Neural progenitor cell (in vitro differentiated cells): ENCODE data around the gene ARHGAP23. TPM values are rescaled to one million over a fixed set of nuclear protein-coding genes. Genes with fewer than 3 reads are reported as not detected.
A peak's percentile ranks its signal among the peaks of the same experiment; 100 is the strongest.

Experiments used
- DNase-seq: peaks from one replicate; pipeline ENCODE4 v3.0.0-alpha.2; 2016; ENCODE audit warnings: low spot score
- H2AFZ ChIP-seq: fragments of 200-600 bp; sonication (generic); replicated peaks from 2 replicates; pipeline ENCODE4 v1.6.1; 2016; ENCODE audit warnings: antibody characterized with exemption
- H3F3A ChIP-seq: fragments of 200-600 bp; sonication (generic); 2 replicates; pipeline ENCODE4 v1.6.1; 2016; ENCODE audit warnings: antibody characterized with exemption, low read depth
- H3K27ac ChIP-seq: fragments of 200-600 bp; sonication (generic); 2 replicates; pipeline ENCODE4 v1.5.1; 2016; ENCODE audit warnings: mild to moderate bottlenecking
- H3K27me3 ChIP-seq: fragments of 200-600 bp; sonication (generic); 2 replicates; pipeline ENCODE4 v1.6.1; 2016; ENCODE audit warnings: mild to moderate bottlenecking, moderate library complexity
- H3K36me3 ChIP-seq: fragments of 200-600 bp; sonication (generic); 2 replicates; pipeline ENCODE4 v1.5.1; 2016
- H3K4me1 ChIP-seq: fragments of 200-600 bp; sonication (generic); 2 replicates; pipeline ENCODE4 v1.6.1; 2016; ENCODE audit warnings: mixed run types
- H3K4me2 ChIP-seq: fragments of 200-600 bp; sonication (generic); 2 replicates; pipeline ENCODE4 v1.6.1; 2016
- H3K4me3 ChIP-seq: fragments of 200-600 bp; sonication (generic); 2 replicates; pipeline ENCODE4 v1.5.1; 2016
- H3K79me2 ChIP-seq: fragments of 200-600 bp; sonication (generic); 2 replicates; pipeline ENCODE4 v1.6.1; 2016; ENCODE audit warnings: low read depth
- H3K9ac ChIP-seq: fragments of 200-600 bp; sonication (generic); 2 replicates; pipeline ENCODE4 v1.6.1; 2016
- H3K9me3 ChIP-seq: fragments of 200-600 bp; sonication (generic); 2 replicates; pipeline ENCODE4 v1.5.1; 2016; ENCODE audit warnings: low read depth
- H4K20me1 ChIP-seq: fragments of 200-600 bp; sonication (generic); 2 replicates; pipeline ENCODE4 v1.6.1; 2016; ENCODE audit warnings: low read depth
- H3K27ac Mint-ChIP-seq: 3 replicates; pipeline ENCODE4 v1.8.0; 2021; ENCODE audit warnings: mixed read lengths
- H3K27me3 Mint-ChIP-seq: 2 replicates; pipeline ENCODE4 v1.8.0; 2022; ENCODE audit warnings: low read depth, mild to moderate bottlenecking, inconsistent platforms, moderate library complexity, mixed read lengths; ENCODE audit not compliant: insufficient read depth
- H3K36me3 Mint-ChIP-seq: 3 replicates; pipeline ENCODE4 v1.8.0; 2021; ENCODE audit warnings: mixed read lengths
- H3K4me1 Mint-ChIP-seq: 3 replicates; pipeline ENCODE4 v1.8.0; 2021; ENCODE audit warnings: mixed read lengths
- H3K4me3 Mint-ChIP-seq: 3 replicates; pipeline ENCODE4 v1.8.0; 2021; ENCODE audit warnings: mild to moderate bottlenecking, moderate library complexity, mixed read lengths
- H3K9me3 Mint-ChIP-seq: 3 replicates; pipeline ENCODE4 v1.8.0; 2020; ENCODE audit warnings: mixed read lengths
- EZH2 ChIP-seq: fragments of 200-600 bp; sonication (generic); IDR thresholded peaks from 2 replicates; pipeline ENCODE4 v1.6.1; 2017; ENCODE audit warnings: antibody characterized with exemption, mild to moderate bottlenecking, moderate library complexity
- EZH2phosphoT487 ChIP-seq: fragments of 200-600 bp; sonication (generic); IDR thresholded peaks from 2 replicates; pipeline ENCODE4 v1.6.1; 2017; ENCODE audit warnings: antibody characterized with exemption
- total RNA-seq: library from RNA; depleted of rRNA; stranded (reverse); fragments of >200 nt; gene quantifications from 2 replicates; pipeline ENCODE4 v1.2.3, GENCODE V29; 2015; ENCODE audit warnings: low replicate concordance
- TF ChIP-seq, protein P1 (sequence below): fragments of 200-600 bp; sonication (generic); IDR thresholded peaks from 2 replicates; pipeline ENCODE4 v1.5.1; 2017; ENCODE audit warnings: antibody characterized with exemption, mild to moderate bottlenecking

Gene ARHGAP23, protein sequence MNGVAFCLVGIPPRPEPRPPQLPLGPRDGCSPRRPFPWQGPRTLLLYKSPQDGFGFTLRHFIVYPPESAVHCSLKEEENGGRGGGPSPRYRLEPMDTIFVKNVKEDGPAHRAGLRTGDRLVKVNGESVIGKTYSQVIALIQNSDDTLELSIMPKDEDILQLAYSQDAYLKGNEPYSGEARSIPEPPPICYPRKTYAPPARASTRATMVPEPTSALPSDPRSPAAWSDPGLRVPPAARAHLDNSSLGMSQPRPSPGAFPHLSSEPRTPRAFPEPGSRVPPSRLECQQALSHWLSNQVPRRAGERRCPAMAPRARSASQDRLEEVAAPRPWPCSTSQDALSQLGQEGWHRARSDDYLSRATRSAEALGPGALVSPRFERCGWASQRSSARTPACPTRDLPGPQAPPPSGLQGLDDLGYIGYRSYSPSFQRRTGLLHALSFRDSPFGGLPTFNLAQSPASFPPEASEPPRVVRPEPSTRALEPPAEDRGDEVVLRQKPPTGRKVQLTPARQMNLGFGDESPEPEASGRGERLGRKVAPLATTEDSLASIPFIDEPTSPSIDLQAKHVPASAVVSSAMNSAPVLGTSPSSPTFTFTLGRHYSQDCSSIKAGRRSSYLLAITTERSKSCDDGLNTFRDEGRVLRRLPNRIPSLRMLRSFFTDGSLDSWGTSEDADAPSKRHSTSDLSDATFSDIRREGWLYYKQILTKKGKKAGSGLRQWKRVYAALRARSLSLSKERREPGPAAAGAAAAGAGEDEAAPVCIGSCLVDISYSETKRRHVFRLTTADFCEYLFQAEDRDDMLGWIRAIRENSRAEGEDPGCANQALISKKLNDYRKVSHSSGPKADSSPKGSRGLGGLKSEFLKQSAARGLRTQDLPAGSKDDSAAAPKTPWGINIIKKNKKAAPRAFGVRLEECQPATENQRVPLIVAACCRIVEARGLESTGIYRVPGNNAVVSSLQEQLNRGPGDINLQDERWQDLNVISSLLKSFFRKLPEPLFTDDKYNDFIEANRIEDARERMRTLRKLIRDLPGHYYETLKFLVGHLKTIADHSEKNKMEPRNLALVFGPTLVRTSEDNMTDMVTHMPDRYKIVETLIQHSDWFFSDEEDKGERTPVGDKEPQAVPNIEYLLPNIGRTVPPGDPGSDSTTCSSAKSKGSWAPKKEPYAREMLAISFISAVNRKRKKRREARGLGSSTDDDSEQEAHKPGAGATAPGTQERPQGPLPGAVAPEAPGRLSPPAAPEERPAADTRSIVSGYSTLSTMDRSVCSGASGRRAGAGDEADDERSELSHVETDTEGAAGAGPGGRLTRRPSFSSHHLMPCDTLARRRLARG (N-terminal part only)
- 6.1 and 14.2 TPM in 2 replicates for total RNA-seq

DNA sequence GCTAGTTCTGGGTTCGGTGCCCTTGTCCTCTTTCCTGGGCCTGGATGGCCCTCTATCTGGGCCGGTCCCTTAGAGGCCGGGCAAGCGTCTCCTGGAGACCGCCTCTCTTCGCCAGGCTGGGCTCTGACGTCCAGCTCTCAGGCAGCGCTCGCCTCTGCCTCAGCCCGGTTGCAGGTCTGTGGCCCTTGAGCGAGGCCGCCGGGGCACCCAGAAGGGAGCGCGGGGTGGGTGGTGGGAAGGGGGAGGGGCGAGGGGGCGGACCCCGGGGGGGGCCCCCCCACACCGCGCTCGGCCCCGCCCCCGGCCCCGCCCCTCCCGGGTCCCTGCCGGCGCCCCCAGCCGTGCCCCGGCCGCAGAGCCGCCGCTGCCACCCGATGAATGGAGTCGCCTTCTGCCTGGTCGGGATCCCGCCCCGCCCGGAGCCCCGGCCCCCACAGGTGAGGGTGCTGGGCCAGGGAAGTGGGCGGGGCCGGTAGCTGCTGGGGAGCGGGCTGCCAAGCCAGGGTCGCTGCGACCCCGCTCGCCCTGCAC is at the start of gene ARHGAP23:
Gene ARHGAP23, plus strand, starts transcription at position 353 of the 531 bp plus-strand sequence. Its CDS starts 22 bp downstream, at position 375.
- H3K4me3 Mint-ChIP-seq: peak within 1 kb of the TSS; percentile 77
- Histone ChIP-seq H4K20me1 (peaks cover 3% of the 10 kb centered on the region), H3F3A (peaks cover 32% of the 10 kb centered on the region), H3K4me1 (peaks cover 20% of the 10 kb centered on the region), H3K27ac (no peak within 1 kb of the TSS), H3K36me3 (no peaks in the 10 kb centered on the region), H3K9me3 (no peaks in the 10 kb centered on the region), H3K4me3 (peak within 1 kb of the TSS; percentile 66), H3K9ac (no peak within 1 kb of the TSS), H3K4me2 (peak within 1 kb of the TSS; percentile 97), H3K79me2 (peaks cover 6% of the 10 kb centered on the region), H2AFZ (peak within 1 kb of the TSS; percentile 81), H3K27me3 (peaks cover 14% of the 10 kb centered on the region)
- peak; percentile 74 for DNase-seq
- H3K36me3 Mint-ChIP-seq: no peaks in the 10 kb centered on the region
- H3K9me3 Mint-ChIP-seq: no peaks in the 10 kb centered on the region
- peaks cover 28% of the 10 kb centered on the region for H3K27me3 Mint-ChIP-seq
- H3K27ac Mint-ChIP-seq: no peak within 1 kb of the TSS
- TF ChIP-seq EZH2phosphoT487 (no peak), EZH2 (no peak)
- TF ChIP-seq, protein P1, sequence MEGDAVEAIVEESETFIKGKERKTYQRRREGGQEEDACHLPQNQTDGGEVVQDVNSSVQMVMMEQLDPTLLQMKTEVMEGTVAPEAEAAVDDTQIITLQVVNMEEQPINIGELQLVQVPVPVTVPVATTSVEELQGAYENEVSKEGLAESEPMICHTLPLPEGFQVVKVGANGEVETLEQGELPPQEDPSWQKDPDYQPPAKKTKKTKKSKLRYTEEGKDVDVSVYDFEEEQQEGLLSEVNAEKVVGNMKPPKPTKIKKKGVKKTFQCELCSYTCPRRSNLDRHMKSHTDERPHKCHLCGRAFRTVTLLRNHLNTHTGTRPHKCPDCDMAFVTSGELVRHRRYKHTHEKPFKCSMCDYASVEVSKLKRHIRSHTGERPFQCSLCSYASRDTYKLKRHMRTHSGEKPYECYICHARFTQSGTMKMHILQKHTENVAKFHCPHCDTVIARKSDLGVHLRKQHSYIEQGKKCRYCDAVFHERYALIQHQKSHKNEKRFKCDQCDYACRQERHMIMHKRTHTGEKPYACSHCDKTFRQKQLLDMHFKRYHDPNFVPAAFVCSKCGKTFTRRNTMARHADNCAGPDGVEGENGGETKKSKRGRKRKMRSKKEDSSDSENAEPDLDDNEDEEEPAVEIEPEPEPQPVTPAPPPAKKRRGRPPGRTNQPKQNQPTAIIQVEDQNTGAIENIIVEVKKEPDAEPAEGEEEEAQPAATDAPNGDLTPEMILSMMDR: no peak
- peaks cover 29% of the 10 kb centered on the region for H3K4me1 Mint-ChIP-seq

DNA sequence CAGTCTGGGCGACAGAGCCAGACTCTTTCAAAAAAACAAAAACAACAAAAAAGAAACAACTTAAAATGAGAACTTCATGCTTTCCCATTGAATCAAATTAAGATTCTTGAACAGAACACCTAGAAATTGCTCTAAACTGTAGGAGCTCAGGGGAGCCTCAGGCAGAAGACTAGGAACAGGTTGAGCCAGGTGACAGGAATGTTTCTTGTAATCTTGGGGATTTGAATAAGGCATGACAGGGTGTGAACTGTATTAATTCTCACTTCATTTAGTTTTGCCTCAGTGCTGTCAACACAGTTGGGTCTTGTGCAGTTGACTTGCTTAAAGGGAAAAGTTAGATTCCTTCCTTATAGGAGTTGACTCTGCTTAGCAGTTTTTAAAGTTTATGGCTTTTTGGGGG is 48.8 kb upstream of the ARHGAP23 start:
- no peak overlapping the region for H3K9ac ChIP-seq
- H3K36me3 ChIP-seq: no peaks in the 10 kb centered on the region
- peaks cover 3% of the 10 kb centered on the region for H3F3A ChIP-seq
- no peak overlapping the region for H3K27ac ChIP-seq
- no peaks in the 10 kb centered on the region for H3K79me2 ChIP-seq
- Mint-ChIP-seq H3K36me3 (peaks cover 17% of the 10 kb centered on the region), H3K9me3 (no peaks in the 10 kb centered on the region), H3K4me1 (peaks cover 6% of the 10 kb centered on the region), H3K27me3 (no peaks in the 10 kb centered on the region), H3K27ac (no peak overlapping the region), H3K4me3 (no peak overlapping the region)
- H2AFZ ChIP-seq: no peak overlapping the region
- no peaks in the 10 kb centered on the region for H3K9me3 ChIP-seq
- H3K4me1 ChIP-seq: no peaks in the 10 kb centered on the region
- peaks cover 7% of the 10 kb centered on the region for H4K20me1 ChIP-seq
- no peak overlapping the region for H3K4me3 ChIP-seq
- H3K4me2 ChIP-seq: no peak overlapping the region
- no peak for DNase-seq
- TF ChIP-seq EZH2: no peak
- TF ChIP-seq, protein P1: no peak
- TF ChIP-seq EZH2phosphoT487: no peak
- no peaks in the 10 kb centered on the region for H3K27me3 ChIP-seq

DNA sequence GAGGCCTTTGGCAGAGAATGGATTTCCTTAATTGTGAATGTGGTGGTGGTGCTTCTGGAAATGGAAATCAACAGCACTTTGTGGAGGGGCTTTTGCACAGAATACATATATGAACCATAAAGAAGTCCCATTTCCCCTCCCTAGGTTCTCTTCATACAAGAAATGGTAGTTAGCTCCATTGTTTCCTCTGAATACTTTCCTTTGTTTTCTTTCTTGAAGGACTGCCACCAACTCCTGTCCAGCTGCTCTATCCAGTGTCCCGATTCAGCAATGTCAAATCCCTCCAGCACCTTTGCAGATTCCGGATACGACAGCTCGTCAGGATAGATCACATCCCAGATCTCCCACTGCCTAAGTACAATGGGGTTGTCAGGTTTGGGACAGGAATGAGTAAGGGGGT is 33.2 kb upstream of the ARHGAP23 start:
- H3K9me3 ChIP-seq: no peaks in the 10 kb centered on the region
- Mint-ChIP-seq H3K9me3 (no peaks in the 10 kb centered on the region), H3K36me3 (peaks cover 42% of the 10 kb centered on the region), H3K27ac (peak overlapping the region; percentile 16), H3K4me3 (no peak overlapping the region), H3K27me3 (peaks cover 4% of the 10 kb centered on the region), H3K4me1 (no peaks in the 10 kb centered on the region)
- no peaks in the 10 kb centered on the region for H3K79me2 ChIP-seq
- no peak overlapping the region for H3K4me2 ChIP-seq
- H3K36me3 ChIP-seq: no peaks in the 10 kb centered on the region
- no peak overlapping the region for H3K4me3 ChIP-seq
- TF ChIP-seq, protein P1: no peak
- TF ChIP-seq EZH2phosphoT487: no peak
- TF ChIP-seq EZH2: no peak
- H3K27me3 ChIP-seq: no peaks in the 10 kb centered on the region
- no peak overlapping the region for H3K27ac ChIP-seq
- H3K9ac ChIP-seq: no peak overlapping the region
- DNase-seq: no peak
- no peaks in the 10 kb centered on the region for H3K4me1 ChIP-seq
- H4K20me1 ChIP-seq: peaks cover 3% of the 10 kb centered on the region
- H2AFZ ChIP-seq: no peak overlapping the region
- H3F3A ChIP-seq: no peaks in the 10 kb centered on the region
